ENCODE results near the gene CLDND2.

GRCh38 chr19:51396175-51396574, 27.4 kb upstream of the CLDND2 start:
- TF ChIP-seq CTCF (IDR thresholded peaks at IDR 0.05; ENCODE audit: borderline replicate concordance, extremely low read depth, low read length, poor library complexity, severe bottlenecking) (no peak), EZH2 (IDR thresholded peaks at IDR 0.05; ENCODE audit: borderline replicate concordance, low read depth, low read length, severe bottlenecking) (no peak)
